H1 (cell line): ENCODE results near the gene WRAP73. TPM values are rescaled to one million over a fixed set of nuclear protein-coding genes. Genes with fewer than 3 reads are reported as not detected.
"Not testable (repeated sequence)": the region's sequence is repeated elsewhere in the genome, so short reads cannot be mapped to it uniquely, and the experiment has no call there.

Experiments
- CTCF ChIA-PET: fragments of 300-600 bp; sonication (Branson Sonifier 250); formaldehyde crosslinking; loops from one replicate; lab custom pipeline; 2021; ENCODE audit not compliant: partially characterized antibody; lab: Charles Lee
- POLR2A ChIA-PET: fragments of 300-600 bp; sonication (Branson Sonifier 250); formaldehyde crosslinking; loops from one replicate; lab custom pipeline; 2021; ENCODE audit warnings: inconsistent platforms; ENCODE audit not compliant: partially characterized antibody; lab: Charles Lee
- DNase-seq, 2 experiments: peaks; one replicate each; pipeline versions ENCODE4 v3.0.0 to v3.0.0-alpha.2; 2010 to 2022; ENCODE audit warnings: low spot score in 2 of 2, low read depth in 1 of 2, mixed read lengths in 1 of 2
- FAIRE-seq: peaks from 2 replicates; lab custom pipeline; 2011; peaks lifted over from hg19 to GRCh38; lab: Jason Lieb, UNC
- H2AFZ ChIP-seq: 2 replicates; pipeline ENCODE4 v1.8.1; 2012; ENCODE audit warnings: low read length, inconsistent platforms
- H2AK5ac ChIP-seq: 2 replicates; pipeline ENCODE4 v1.6.1; 2013; ENCODE audit warnings: low read depth, low read length
- H2BK120ac ChIP-seq: replicated peaks from 2 replicates; pipeline ENCODE3; 2013; ENCODE audit warnings: low read depth, low read length, inconsistent platforms
- H2BK12ac ChIP-seq: 2 replicates; pipeline ENCODE4 v1.6.1; 2013; ENCODE audit warnings: low read depth, low read length
- H2BK15ac ChIP-seq: 2 replicates; pipeline ENCODE4 v1.6.1; 2013; ENCODE audit warnings: low read length
- H2BK20ac ChIP-seq: 2 replicates; pipeline ENCODE4 v1.6.1; 2013; ENCODE audit warnings: low read length
- H2BK5ac ChIP-seq: 2 replicates; pipeline ENCODE4 v1.6.1; 2013; ENCODE audit warnings: low read depth, low read length
- H3K14ac ChIP-seq: 2 replicates; pipeline ENCODE4 v1.6.1; 2013; ENCODE audit warnings: inconsistent platforms; ENCODE audit not compliant: insufficient read length
- H3K18ac ChIP-seq: 2 replicates; pipeline ENCODE4 v1.6.1; 2013; ENCODE audit warnings: low read length; ENCODE audit errors: extremely low read depth
- H3K23ac ChIP-seq: 2 replicates; pipeline ENCODE4 v1.6.1; 2013; ENCODE audit warnings: inconsistent platforms; ENCODE audit not compliant: insufficient read length
- H3K23me2 ChIP-seq: 2 replicates; pipeline ENCODE4 v1.6.1; 2013; ENCODE audit warnings: low read depth, low read length
- H3K27ac ChIP-seq: 2 replicates; pipeline ENCODE4 v1.6.1; 2011; ENCODE audit warnings: low read depth, low read length, inconsistent platforms
- H3K27me3 ChIP-seq, 4 experiments: replicated peaks in 1 of 4; 1 replicate in 1 of 4; 2 replicates in 3 of 4; pipeline versions ENCODE4 v1.6.1 to v1.8.1; 2011 to 2013; ENCODE audit warnings: low read length in 3 of 4, mild to moderate bottlenecking in 3 of 4, inconsistent platforms in 2 of 4, mixed read lengths in 2 of 4, moderate library complexity in 1 of 4; ENCODE audit not compliant: control insufficient read depth in 3 of 4, insufficient read depth in 3 of 4; ENCODE audit errors: extremely low read depth in 1 of 4
- H3K36me3 ChIP-seq, 4 experiments: 2 replicates each; pipeline versions ENCODE4 v1.6.1 to v1.8.1; 2011 to 2013; ENCODE audit warnings: mild to moderate bottlenecking in 4 of 4, low read length in 3 of 4, moderate library complexity in 2 of 4, control low read depth in 1 of 4, inconsistent platforms in 1 of 4; ENCODE audit not compliant: insufficient read depth in 4 of 4, control insufficient read depth in 2 of 4
- H3K4ac ChIP-seq: replicated peaks from 2 replicates; pipeline ENCODE3; 2013; ENCODE audit warnings: low read length, low read depth, mixed read lengths, inconsistent platforms; ENCODE audit not compliant: insufficient read length
- H3K4me1 ChIP-seq, 4 experiments: replicated peaks in 1 of 4; 1 replicate in 1 of 4; 2 replicates in 3 of 4; pipeline versions ENCODE4 v1.6.1 to v1.8.1; 2011 to 2013; ENCODE audit warnings: low read length in 3 of 4, inconsistent platforms in 2 of 4, mixed read lengths in 1 of 4; ENCODE audit not compliant: insufficient read depth in 4 of 4, control insufficient read depth in 3 of 4
- H3K4me2 ChIP-seq, 2 experiments: 2 replicates each; pipeline versions ENCODE4 v1.6.1 to v1.8.1; 2011 to 2013; ENCODE audit warnings: low read depth in 2 of 2, low read length in 2 of 2, control low read depth in 1 of 2, inconsistent platforms in 1 of 2, mild to moderate bottlenecking in 1 of 2; ENCODE audit not compliant: insufficient read depth in 1 of 2
- H3K4me3 ChIP-seq, 4 experiments: fragments of 200-600, 300-600 bp in 1 of 4; sonication (generic), shearing (Covaris generic), sonication (Bioruptor Twin) in 1 of 4; 2 replicates each; pipeline versions ENCODE4 v1.5.1 to v1.8.1; 2011 to 2016; ENCODE audit warnings: low read length in 4 of 4, low read depth in 3 of 4, control low read depth in 2 of 4, inconsistent platforms in 2 of 4, mild to moderate bottlenecking in 2 of 4, mixed read lengths in 1 of 4, moderate library complexity in 1 of 4; ENCODE audit not compliant: insufficient read depth in 2 of 4; ENCODE audit errors: extremely low read depth in 1 of 4
- H3K56ac ChIP-seq: replicated peaks from 2 replicates; pipeline ENCODE3; 2013; ENCODE audit warnings: low read depth, mild to moderate bottlenecking, mixed read lengths, low read length, inconsistent platforms; ENCODE audit not compliant: insufficient read length
- H3K79me1 ChIP-seq: 2 replicates; pipeline ENCODE4 v1.6.1; 2013; ENCODE audit warnings: low read depth, low read length, control low read depth
- H3K79me2 ChIP-seq, 2 experiments: 2 replicates each; pipeline versions ENCODE4 v1.6.1 to v1.8.1; 2012 to 2013; ENCODE audit warnings: low read length in 2 of 2, mild to moderate bottlenecking in 2 of 2, inconsistent platforms in 1 of 2; ENCODE audit not compliant: insufficient read depth in 2 of 2, control insufficient read depth in 1 of 2
- H3K9ac ChIP-seq, 4 experiments: replicated peaks in 1 of 4; 1 replicate in 1 of 4; 2 replicates in 3 of 4; pipeline versions ENCODE4 v1.6.1 to v1.8.1; 2011 to 2013; ENCODE audit warnings: low read depth in 3 of 4, low read length in 3 of 4, control low read depth in 2 of 4, mild to moderate bottlenecking in 2 of 4, moderate library complexity in 2 of 4, inconsistent platforms in 1 of 4; ENCODE audit errors: extremely low read depth in 1 of 4
- H3K9me3 ChIP-seq, 2 experiments: 2 replicates each; pipeline versions ENCODE4 v1.6.1 to v1.8.1; 2012 to 2013; ENCODE audit warnings: mild to moderate bottlenecking in 2 of 2, moderate library complexity in 2 of 2, control low read depth in 1 of 2, inconsistent platforms in 1 of 2, low read depth in 1 of 2, low read length in 1 of 2, mixed read lengths in 1 of 2; ENCODE audit not compliant: insufficient read depth in 2 of 2
- H4K20me1 ChIP-seq, 2 experiments: replicated peaks in 1 of 2; 2 replicates each; pipeline versions ENCODE3 to v1.8.1; 2011 to 2013; ENCODE audit warnings: inconsistent platforms in 2 of 2, low read length in 2 of 2, mild to moderate bottlenecking in 1 of 2; ENCODE audit not compliant: insufficient read depth in 2 of 2, control insufficient read depth in 1 of 2
- H4K5ac ChIP-seq: 2 replicates; pipeline ENCODE4 v1.6.1; 2013; ENCODE audit warnings: low read length, low read depth, mixed read lengths, inconsistent platforms; ENCODE audit not compliant: insufficient read length
- H4K8ac ChIP-seq: 2 replicates; pipeline ENCODE4 v1.8.0; 2013; ENCODE audit warnings: mild to moderate bottlenecking, moderate library complexity, low read length, inconsistent platforms; ENCODE audit not compliant: insufficient read depth; ENCODE audit errors: extremely low read depth
- H4K91ac ChIP-seq: replicated peaks from 2 replicates; pipeline ENCODE3; 2013; ENCODE audit warnings: low read length, mixed read lengths, inconsistent platforms; ENCODE audit not compliant: insufficient read length
- SP4 ChIP-seq: IDR thresholded peaks from 2 replicates; pipeline ENCODE4 v1.6.1; 2012; ENCODE audit warnings: low read length, inconsistent platforms
- WGBS, 2 experiments: shearing (Covaris generic) in 1 of 2; methylation state at CpG; one replicate each; pipeline versions ENCODE4 v1.1.6 to v1.1.7; 2013 to 2015; ENCODE audit warnings: low lambda C conversion rate in 2 of 2, mixed read lengths in 2 of 2, inconsistent platforms in 1 of 2, low coverage in 1 of 2, missing lambda C conversion rate in 1 of 2; ENCODE audit not compliant: insufficient replicate concordance in 2 of 2, insufficient coverage in 1 of 2, insufficient read length in 1 of 2; ENCODE audit errors: extremely low coverage in 1 of 2, missing lambda C conversion rate in 1 of 2; 5-methylcytosine and 5-hydroxymethylcytosine counted together
- polyA plus RNA-seq, 7 experiments: library from polyadenylated mRNA; depleted of rRNA in 3 of 7; stranded (reverse) in 5 of 7; unstranded in 2 of 7; fragments of >200 nt in 5 of 7; fragments of 200-250 nt in 2 of 7; gene quantifications; 1 replicate in 5 of 7; 2 replicates in 1 of 7; 4 replicates in 1 of 7; pipeline versions ENCODE4 v1.2.1 to v1.2.3, GENCODE V29; 2011 to 2013; ENCODE audit warnings: missing spikeins in 2 of 7, mixed read lengths in 2 of 7
- total RNA-seq: library from RNA; stranded (reverse); fragmentation: NEBNext Ultra II Directional; extraction: Animal tissue kit (Norgen Biotek cat#: 25700); gene quantifications from 2 replicates; pipeline ENCODE4 v1.2.1, GENCODE V29; 2021

WRAP73 gene
- total and polyA plus RNA-seq, 2 of the 8 experiments (the other 6 are each of a cell fraction or from before 2014, with no cell fraction given): 30.3 to 50.7 TPM

- no peak for TF ChIP-seq SP4
These were observed 65.0 kb downstream of the WRAP73 start (continued) for GRCh38 chr1:3584915-3585314.

DNA sequence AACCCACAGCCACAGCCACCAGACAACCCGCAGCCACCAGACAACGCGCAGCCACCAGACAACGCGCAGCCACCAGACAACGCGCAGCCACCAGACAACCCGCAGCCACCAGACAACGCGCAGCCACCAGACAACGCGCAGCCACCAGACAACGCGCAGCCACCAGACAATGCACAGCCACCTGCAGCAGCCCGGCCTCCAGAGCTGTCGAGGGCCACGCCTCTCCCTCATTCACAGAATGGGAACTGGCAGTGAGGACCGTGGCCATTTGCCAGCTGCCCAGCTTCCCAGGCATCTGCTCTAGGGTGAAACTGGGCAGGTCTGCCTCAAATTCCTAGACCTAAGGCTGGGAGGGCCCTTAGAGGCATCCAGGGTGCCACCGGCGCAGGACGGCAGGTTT, 66.2 kb downstream of the WRAP73 start:
- H3K36me3 ChIP-seq, H3K4me3 ChIP-seq, DNase-seq, H4K20me1 ChIP-seq, H4K5ac ChIP-seq, H2BK120ac ChIP-seq, H4K91ac ChIP-seq, H2BK12ac ChIP-seq, H3K79me1 ChIP-seq, H3K18ac ChIP-seq, H2BK5ac ChIP-seq, H3K56ac ChIP-seq, H3K4ac ChIP-seq, H3K23me2 ChIP-seq, H3K79me2 ChIP-seq, H4K8ac ChIP-seq, H3K4me1 ChIP-seq, H3K9ac ChIP-seq, FAIRE-seq, H2AK5ac ChIP-seq, H3K23ac ChIP-seq, H2BK15ac ChIP-seq, H3K14ac ChIP-seq, H2BK20ac ChIP-seq, H3K27ac ChIP-seq, H3K4me2 ChIP-seq, H3K27me3 ChIP-seq, H2AFZ ChIP-seq: not testable (repeated sequence)
- WGBS, 2 experiments: 90% methylated on average over 18 of the region's 21 CpGs; no CpG with 5 or more reads in 1 of the 2 experiments
- H3K9me3 ChIP-seq: peaks cover 11 to 12% of the 10 kb centered on the region in 2 experiments; a peak in 2 of 4 replicates
- POLR2A ChIA-PET: interaction anchor here (0.6 to 0.7 kb wide), 2 partner anchors 54 to 95 kb away, joined by 3 to 4 read pairs; no protein-coding TSS in a partner anchor
- CTCF ChIA-PET: interaction anchor here (1.1 to 1.7 kb wide), 5 partner anchors 9 to 131 kb away, joined by 3 to 7 read pairs (median 5); no protein-coding TSS in a partner anchor
